Measurements from ENCODE around the gene CAB39.

Gene CAB39

GRCh38 chr2:230864605-230865306 lies 152.1 kb downstream of the CAB39 start, which contains the start of gene ITM2C:
Gene ITM2C, plus strand, starts transcription at chr2:230864942. Its CDS starts 84 bp downstream, at chr2:230865026.
- peak; percentile 23 for TF ChIP-seq CTCF (conservative IDR thresholded peaks at IDR 0.05; ENCODE audit: low read length)
- H3K4me3 ChIP-seq (ENCODE audit: low read length): peak within 1 kb of the TSS; percentile 73
- peak; percentile 54 for DNase-seq (ENCODE audit: low read depth)

GRCh38 chr2:230865307-230865765 lies 152.7 kb downstream of the CAB39 start:
- H3K4me3 ChIP-seq (ENCODE audit: low read length): peak overlapping the region; percentile 73
- DNase-seq (ENCODE audit: low read depth): no peak
- TF ChIP-seq CTCF (conservative IDR thresholded peaks at IDR 0.05; ENCODE audit: low read length): no peak

- H3K4me3 ChIP-seq (ENCODE audit: low read length): peak overlapping the region; percentile 73
- DNase-seq (ENCODE audit: low read depth): peak; percentile 16
- peak; percentile 25; the same call in 1 of the 2 replicates for TF ChIP-seq CTCF (conservative IDR thresholded peaks at IDR 0.05; ENCODE audit: low read length)
Observed at GRCh38 chr2:230865766-230866755, 153.4 kb downstream of the CAB39 start.

GRCh38 chr2:230866756-230867523 lies 154.3 kb downstream of the CAB39 start:
- no peak overlapping the region for H3K4me3 ChIP-seq (ENCODE audit: low read length)
- peak; percentile 35 for DNase-seq (ENCODE audit: low read depth)
- TF ChIP-seq CTCF (conservative IDR thresholded peaks at IDR 0.05; ENCODE audit: low read length): no peak; the same call in 1 of the 2 replicates

GRCh38 chr2:230868161-230868946 lies 155.7 kb downstream of the CAB39 start:
- no peak overlapping the region for H3K4me3 ChIP-seq (ENCODE audit: low read length)
- no peak for TF ChIP-seq CTCF (conservative IDR thresholded peaks at IDR 0.05; ENCODE audit: low read length)

More at GRCh38 chr2:230868161-230868946, 155.7 kb downstream of the CAB39 start:
- no peak for DNase-seq (ENCODE audit: low read depth)
